ENCODE measurements around the gene ATP6V1B1. TPM values are rescaled to one million over a fixed set of nuclear protein-coding genes. Genes with fewer than 3 reads are reported as not detected.

ATP6V1B1 gene
- total and polyA plus RNA-seq, 9 of the 15 experiments (the other 6 are each of a cell fraction or from before 2014, with no cell fraction given) = not detected

DNA sequence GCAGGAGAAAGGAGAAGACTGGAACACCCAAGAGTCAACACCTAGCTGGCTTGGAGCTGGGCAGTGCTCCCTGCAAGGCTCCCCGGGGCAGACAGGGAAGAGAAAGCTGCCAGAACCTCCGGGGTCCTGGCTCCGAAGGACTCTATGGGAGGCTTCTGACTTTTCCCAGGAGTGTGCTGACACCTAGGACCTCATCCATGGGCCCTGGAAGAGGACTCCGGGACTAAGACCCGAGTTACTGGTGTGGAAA, 37.8 kb upstream of the ATP6V1B1 start (continued):
- TF ChIP-seq ZFPM2 (CRISPR knock-in tag; IDR thresholded peaks at IDR 0.05) = no peak
- TF ChIP-seq, protein P1, sequence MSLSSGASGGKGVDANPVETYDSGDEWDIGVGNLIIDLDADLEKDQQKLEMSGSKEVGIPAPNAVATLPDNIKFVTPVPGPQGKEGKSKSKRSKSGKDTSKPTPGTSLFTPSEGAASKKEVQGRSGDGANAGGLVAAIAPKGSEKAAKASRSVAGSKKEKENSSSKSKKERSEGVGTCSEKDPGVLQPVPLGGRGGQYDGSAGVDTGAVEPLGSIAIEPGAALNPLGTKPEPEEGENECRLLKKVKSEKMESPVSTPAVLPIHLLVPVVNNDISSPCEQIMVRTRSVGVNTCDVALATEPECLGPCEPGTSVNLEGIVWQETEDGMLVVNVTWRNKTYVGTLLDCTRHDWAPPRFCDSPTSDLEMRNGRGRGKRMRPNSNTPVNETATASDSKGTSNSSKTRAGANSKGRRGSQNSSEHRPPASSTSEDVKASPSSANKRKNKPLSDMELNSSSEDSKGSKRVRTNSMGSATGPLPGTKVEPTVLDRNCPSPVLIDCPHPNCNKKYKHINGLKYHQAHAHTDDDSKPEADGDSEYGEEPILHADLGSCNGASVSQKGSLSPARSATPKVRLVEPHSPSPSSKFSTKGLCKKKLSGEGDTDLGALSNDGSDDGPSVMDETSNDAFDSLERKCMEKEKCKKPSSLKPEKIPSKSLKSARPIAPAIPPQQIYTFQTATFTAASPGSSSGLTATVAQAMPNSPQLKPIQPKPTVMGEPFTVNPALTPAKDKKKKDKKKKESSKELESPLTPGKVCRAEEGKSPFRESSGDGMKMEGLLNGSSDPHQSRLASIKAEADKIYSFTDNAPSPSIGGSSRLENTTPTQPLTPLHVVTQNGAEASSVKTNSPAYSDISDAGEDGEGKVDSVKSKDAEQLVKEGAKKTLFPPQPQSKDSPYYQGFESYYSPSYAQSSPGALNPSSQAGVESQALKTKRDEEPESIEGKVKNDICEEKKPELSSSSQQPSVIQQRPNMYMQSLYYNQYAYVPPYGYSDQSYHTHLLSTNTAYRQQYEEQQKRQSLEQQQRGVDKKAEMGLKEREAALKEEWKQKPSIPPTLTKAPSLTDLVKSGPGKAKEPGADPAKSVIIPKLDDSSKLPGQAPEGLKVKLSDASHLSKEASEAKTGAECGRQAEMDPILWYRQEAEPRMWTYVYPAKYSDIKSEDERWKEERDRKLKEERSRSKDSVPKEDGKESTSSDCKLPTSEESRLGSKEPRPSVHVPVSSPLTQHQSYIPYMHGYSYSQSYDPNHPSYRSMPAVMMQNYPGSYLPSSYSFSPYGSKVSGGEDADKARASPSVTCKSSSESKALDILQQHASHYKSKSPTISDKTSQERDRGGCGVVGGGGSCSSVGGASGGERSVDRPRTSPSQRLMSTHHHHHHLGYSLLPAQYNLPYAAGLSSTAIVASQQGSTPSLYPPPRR (CRISPR knock-in tag; IDR thresholded peaks at IDR 0.05; ENCODE audit: borderline replicate concordance) = no peak
- TF ChIP-seq, protein P2, sequence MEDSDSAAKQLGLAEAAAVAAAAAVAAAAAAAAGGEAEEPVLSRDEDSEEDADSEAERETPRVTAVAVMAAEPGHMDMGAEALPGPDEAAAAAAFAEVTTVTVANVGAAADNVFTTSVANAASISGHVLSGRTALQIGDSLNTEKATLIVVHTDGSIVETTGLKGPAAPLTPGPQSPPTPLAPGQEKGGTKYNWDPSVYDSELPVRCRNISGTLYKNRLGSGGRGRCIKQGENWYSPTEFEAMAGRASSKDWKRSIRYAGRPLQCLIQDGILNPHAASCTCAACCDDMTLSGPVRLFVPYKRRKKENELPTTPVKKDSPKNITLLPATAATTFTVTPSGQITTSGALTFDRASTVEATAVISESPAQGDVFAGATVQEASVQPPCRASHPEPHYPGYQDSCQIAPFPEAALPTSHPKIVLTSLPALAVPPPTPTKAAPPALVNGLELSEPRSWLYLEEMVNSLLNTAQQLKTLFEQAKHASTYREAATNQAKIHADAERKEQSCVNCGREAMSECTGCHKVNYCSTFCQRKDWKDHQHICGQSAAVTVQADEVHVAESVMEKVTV (CRISPR knock-in tag; IDR thresholded peaks at IDR 0.05) = no peak
- TF ChIP-seq, protein P3, sequence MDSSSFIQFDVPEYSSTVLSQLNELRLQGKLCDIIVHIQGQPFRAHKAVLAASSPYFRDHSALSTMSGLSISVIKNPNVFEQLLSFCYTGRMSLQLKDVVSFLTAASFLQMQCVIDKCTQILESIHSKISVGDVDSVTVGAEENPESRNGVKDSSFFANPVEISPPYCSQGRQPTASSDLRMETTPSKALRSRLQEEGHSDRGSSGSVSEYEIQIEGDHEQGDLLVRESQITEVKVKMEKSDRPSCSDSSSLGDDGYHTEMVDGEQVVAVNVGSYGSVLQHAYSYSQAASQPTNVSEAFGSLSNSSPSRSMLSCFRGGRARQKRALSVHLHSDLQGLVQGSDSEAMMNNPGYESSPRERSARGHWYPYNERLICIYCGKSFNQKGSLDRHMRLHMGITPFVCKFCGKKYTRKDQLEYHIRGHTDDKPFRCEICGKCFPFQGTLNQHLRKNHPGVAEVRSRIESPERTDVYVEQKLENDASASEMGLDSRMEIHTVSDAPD (CRISPR knock-in tag; IDR thresholded peaks at IDR 0.05) = no peak
